Mammary epithelial cell (primary cell): Measurements from ENCODE around the gene KCNG1.

Experiments
- EZH2 ChIP-seq: IDR thresholded peaks from 2 replicates; pipeline ENCODE4 v1.6.1; 2012; ENCODE audit warnings: low read length, inconsistent platforms, borderline replicate concordance
- TF ChIP-seq, protein P1 (sequence below), 2 donors: IDR thresholded peaks in 1 of 2; conservative IDR thresholded peaks in 1 of 2; 2 replicates each; pipeline ENCODE4 v1.5.1; 2011 to 2012; ENCODE audit warnings: inconsistent platforms in 2 of 2, low read length in 2 of 2, mild to moderate bottlenecking in 2 of 2, control low read depth in 1 of 2, low read depth in 1 of 2; ENCODE audit not compliant: insufficient read depth in 1 of 2; ENCODE audit errors: extremely low read depth in 1 of 2

DNA sequence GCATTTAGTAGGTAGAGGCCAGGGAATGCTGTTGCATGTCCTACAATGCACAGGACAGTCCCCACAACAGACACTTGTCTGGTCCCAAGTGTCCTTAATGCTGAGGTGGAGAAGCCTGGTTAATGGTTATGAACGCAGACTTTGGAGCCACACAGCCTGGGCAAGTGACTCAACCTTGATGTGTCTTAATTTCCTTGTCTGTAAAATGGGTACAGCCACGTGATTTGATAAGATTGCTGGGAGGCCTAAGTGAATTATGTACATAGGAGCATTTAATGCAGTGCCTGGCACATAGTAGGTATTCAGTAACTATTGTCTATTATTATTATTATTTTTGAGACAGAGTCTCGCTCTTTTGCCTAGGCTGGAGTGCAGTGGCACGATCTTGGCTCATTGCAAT, 11.4 kb downstream of the KCNG1 start:
- TF ChIP-seq, protein P1, sequence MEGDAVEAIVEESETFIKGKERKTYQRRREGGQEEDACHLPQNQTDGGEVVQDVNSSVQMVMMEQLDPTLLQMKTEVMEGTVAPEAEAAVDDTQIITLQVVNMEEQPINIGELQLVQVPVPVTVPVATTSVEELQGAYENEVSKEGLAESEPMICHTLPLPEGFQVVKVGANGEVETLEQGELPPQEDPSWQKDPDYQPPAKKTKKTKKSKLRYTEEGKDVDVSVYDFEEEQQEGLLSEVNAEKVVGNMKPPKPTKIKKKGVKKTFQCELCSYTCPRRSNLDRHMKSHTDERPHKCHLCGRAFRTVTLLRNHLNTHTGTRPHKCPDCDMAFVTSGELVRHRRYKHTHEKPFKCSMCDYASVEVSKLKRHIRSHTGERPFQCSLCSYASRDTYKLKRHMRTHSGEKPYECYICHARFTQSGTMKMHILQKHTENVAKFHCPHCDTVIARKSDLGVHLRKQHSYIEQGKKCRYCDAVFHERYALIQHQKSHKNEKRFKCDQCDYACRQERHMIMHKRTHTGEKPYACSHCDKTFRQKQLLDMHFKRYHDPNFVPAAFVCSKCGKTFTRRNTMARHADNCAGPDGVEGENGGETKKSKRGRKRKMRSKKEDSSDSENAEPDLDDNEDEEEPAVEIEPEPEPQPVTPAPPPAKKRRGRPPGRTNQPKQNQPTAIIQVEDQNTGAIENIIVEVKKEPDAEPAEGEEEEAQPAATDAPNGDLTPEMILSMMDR (conservative IDR thresholded peaks at IDR 0.05 in 1 of 2, IDR thresholded peaks at IDR 0.05 in 1 of 2; ENCODE audit: extremely low read depth in 1 of 2, insufficient read depth in 1 of 2, low read depth in 1 of 2, low read length in 2 of 2): no peak
- no peak for TF ChIP-seq EZH2
